SH-SY5Y (cell line): ENCODE results near the gene NELL2.

Source experiments
- GATA2 ChIP-seq: IDR thresholded peaks from 2 replicates; pipeline ENCODE4 v1.6.1; 2011; ENCODE audit warnings: mild to moderate bottlenecking, low read depth, low read length
- GATA3 ChIP-seq: IDR thresholded peaks from 2 replicates; pipeline ENCODE4 v1.6.1; 2011; ENCODE audit warnings: low read depth, mild to moderate bottlenecking, low read length, moderate library complexity

GRCh38 chr12:44778863-44779262, 97.3 kb downstream of the NELL2 start:
- TF ChIP-seq GATA2 (no peak), GATA3 (no peak)
